ENCODE measurements around the gene APP. TPM values are rescaled to one million over a fixed set of nuclear protein-coding genes. Genes with fewer than 3 reads are reported as not detected.

APP gene
- total RNA-seq, 3 donors from 2014 or later, result 56.2 to 61.1 (median 60.1) TPM

DNA sequence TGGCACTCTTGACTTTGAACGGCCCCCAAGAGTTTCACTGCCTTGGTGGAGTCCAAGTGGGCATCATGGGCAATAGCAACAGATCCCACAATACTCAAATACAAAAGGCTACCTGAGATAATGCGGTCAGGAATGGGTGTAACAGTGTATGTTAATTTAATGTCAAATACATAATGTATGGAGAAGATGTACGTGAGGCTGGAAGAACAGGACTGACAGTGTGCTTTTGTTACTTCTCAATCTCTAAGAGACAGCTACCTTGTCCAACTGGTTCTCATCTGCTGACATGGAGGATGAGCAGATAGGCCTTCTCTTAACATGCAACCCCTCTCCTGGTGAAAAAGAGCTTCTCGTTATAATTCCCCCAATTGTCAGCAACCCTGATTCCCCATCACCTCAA, 167.2 kb downstream of the APP start:
- ATAC-seq (no peak), DNase-seq (no peak)
- H3K9me3 Mint-ChIP-seq, result no peaks in the 10 kb centered on the region
- H3K4me1 Mint-ChIP-seq (ENCODE audit: low read depth), result peaks cover 8% of the 10 kb centered on the region
- H3K36me3 Mint-ChIP-seq (ENCODE audit: insufficient read depth), result peaks cover 5% of the 10 kb centered on the region
- no peak overlapping the region for H3K4me3 Mint-ChIP-seq
- H3K27me3 Mint-ChIP-seq (ENCODE audit: low read depth), result no peaks in the 10 kb centered on the region

DNA sequence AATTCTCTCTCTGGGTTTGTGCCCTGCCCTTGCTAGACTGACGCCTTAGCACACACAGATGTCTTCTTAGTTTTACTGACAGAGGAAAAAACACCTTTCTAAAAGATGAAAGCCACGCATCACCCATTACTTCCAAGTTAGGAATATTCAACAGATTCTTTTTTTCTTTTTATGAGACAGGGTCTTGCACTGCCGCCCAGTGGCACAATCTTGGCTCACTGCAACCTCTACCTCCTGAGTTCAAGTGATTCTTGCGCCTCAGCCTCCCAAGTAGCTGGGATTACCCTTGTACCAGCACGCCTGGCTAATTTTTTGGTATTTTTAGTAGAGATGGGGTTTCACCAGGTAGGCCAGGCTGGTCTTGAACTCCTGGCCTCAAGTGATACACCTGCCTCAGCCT, 169.2 kb downstream of the APP start:
- Mint-ChIP-seq H3K9me3 (no peaks in the 10 kb centered on the region), H3K27me3 (ENCODE audit: low read depth) (no peaks in the 10 kb centered on the region), H3K4me3 (no peak overlapping the region), H3K4me1 (ENCODE audit: low read depth) (peaks cover 8% of the 10 kb centered on the region), H3K36me3 (ENCODE audit: insufficient read depth) (peaks cover 5% of the 10 kb centered on the region)
- ATAC-seq (no peak), DNase-seq (no peak)

DNA sequence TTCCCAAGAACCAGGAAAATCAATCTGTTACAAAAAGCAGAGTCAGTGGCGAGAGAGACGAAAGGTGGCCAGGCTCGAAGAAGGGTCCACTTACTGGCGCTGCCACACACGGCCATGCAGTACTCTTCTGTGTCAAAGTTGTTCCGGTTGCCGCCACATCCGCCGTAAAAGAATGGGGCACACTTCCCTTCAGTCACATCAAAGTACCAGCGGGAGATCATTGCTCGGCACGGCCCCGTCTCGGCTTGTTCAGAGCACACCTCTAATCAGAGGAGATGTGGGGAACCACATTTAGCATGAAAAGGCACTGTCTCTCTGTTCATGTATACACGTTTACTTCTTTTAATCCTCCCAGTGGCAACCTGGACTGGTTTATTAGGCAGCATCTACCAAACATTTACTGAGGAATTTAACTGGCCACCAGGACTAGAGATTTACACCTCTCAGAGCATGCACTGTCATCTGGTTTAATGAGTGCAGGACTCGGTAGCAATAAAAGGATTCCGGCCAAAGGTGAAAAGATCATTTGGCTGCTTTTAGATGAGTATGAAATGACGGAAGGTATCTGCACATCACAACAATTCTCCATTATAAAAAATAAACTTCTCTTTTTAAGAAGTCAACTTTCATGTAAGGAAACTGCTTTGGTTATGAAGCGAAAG, 170.5 kb downstream of the APP start:
- DNase-seq, result no peak
- Mint-ChIP-seq H3K27me3 (ENCODE audit: low read depth) (no peaks in the 10 kb centered on the region), H3K9me3 (no peaks in the 10 kb centered on the region), H3K4me1 (ENCODE audit: low read depth) (peaks cover 8% of the 10 kb centered on the region), H3K36me3 (ENCODE audit: insufficient read depth) (peaks cover 5% of the 10 kb centered on the region), H3K4me3 (peak overlapping the region; percentile 48)
- ATAC-seq, result peak; percentile 32 to 74

DNA sequence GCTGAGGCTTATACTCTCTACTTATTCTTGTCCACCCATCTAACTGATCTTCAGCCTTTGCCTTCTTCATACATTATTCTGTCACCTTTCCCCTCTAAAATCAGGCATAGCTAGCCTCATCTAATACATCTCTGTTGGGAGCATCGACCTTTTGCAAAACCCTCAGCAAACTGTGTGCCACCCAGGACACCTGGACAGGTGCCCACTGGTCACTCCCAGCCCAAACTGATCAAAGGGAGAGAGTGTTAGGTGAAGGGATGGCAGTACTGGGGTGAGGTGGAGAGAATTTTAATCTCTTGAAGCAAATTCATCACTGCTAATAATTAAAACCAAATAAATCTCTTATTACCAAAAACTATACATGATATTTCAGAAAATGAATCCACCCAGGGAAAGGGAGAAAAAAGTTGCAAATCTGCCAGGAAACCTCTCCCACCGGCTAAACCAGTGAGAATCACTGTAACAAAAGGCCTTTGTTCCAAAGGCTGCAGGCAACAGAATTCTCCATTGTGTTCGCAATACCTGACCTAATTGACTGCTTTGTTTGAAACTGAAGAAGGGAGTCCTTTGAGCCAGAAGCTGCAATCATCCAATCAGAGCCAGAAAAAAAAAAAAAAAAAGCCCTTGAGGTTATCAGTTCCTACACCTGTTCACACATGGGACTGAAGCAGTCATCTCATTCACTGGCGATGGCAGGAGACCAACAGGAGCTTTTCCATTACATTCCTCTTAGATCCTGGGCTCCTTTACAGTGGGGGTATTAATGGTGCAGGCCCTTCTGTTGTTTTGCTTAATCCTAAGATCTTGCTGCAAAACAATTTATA, 172.6 kb downstream of the APP start:
- no peaks in the 10 kb centered on the region for H3K9me3 Mint-ChIP-seq
- H3K27me3 Mint-ChIP-seq (ENCODE audit: low read depth), result no peaks in the 10 kb centered on the region
- DNase-seq, result no peak
- ATAC-seq, result no peak
- no peak overlapping the region for H3K4me3 Mint-ChIP-seq
- H3K36me3 Mint-ChIP-seq (ENCODE audit: insufficient read depth), result peaks cover 5% of the 10 kb centered on the region
- peaks cover 8% of the 10 kb centered on the region for H3K4me1 Mint-ChIP-seq (ENCODE audit: low read depth)

DNA sequence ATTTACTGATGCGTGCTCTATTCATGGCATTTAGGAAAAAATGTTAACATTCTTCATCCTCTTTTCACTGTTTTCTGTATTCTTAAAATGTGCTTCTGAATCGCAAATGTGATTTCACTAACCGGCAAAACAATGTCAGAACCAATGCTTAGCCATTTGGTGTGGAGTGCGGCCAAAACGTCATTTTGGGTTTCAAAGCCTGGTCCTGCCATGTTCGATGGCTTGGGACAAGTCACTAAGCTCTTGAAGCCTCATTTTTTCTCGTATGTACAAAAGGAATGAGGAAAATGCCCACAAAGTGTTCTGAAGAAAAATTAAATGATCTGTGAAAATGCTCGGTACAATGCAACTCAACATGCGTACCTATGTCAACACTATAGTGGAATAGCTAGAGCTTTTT, 175.3 kb downstream of the APP start:
- no peak for DNase-seq
- Mint-ChIP-seq H3K36me3 (ENCODE audit: insufficient read depth) (no peaks in the 10 kb centered on the region), H3K4me3 (no peak overlapping the region), H3K27me3 (ENCODE audit: low read depth) (no peaks in the 10 kb centered on the region), H3K4me1 (ENCODE audit: low read depth) (peaks cover 8% of the 10 kb centered on the region), H3K9me3 (no peaks in the 10 kb centered on the region)
- ATAC-seq, result no peak

DNA sequence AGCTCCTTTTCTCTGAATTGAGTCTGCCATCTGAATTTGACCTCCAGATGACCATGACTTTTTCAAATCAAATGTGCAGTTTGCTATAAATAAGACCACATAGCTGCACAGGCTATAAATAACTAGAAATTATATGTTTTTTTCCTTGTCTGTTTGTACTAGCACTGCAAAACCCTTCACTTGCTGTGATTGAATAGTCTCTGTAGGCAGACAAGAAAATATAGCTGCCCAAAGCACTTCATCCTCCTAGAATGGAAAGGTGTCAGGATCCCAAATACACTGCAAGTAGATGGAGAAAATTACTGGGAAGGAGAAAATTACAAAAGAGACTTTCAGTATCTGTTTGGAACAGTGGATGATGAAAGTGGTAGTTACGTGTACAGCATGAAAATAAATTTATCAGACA, 175.8 kb downstream of the APP start:
- Mint-ChIP-seq H3K9me3 (no peaks in the 10 kb centered on the region), H3K4me3 (no peak overlapping the region), H3K4me1 (ENCODE audit: low read depth) (peaks cover 4% of the 10 kb centered on the region), H3K36me3 (ENCODE audit: insufficient read depth) (no peaks in the 10 kb centered on the region), H3K27me3 (ENCODE audit: low read depth) (no peaks in the 10 kb centered on the region)
- no peak for DNase-seq
- ATAC-seq, result no peak

DNA sequence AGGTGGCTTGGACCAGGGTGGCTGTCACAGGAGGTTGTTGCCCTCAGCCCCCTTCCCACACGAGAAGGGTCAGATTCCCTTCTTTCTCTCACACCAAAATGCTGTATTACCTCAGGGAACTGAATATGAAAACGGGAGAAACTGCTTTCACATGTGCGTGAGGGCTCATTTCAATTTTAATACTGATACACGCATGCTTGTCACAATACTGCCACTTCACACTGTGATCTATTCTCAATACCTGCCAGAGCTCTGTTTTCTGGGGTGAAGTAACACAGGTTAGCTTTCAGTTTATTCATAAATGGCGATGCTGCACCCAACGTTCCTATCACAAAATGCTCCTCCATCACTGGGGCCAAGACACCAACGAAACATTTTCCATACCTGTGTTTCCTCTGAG, 181.8 kb downstream of the APP start:
- no peak for ATAC-seq
- no peaks in the 10 kb centered on the region for H3K9me3 Mint-ChIP-seq
- H3K27me3 Mint-ChIP-seq (ENCODE audit: low read depth), result no peaks in the 10 kb centered on the region
- H3K4me1 Mint-ChIP-seq (ENCODE audit: low read depth), result no peaks in the 10 kb centered on the region
- DNase-seq, result no peak
- H3K4me3 Mint-ChIP-seq, result no peak overlapping the region
- H3K36me3 Mint-ChIP-seq (ENCODE audit: insufficient read depth), result peaks cover 12% of the 10 kb centered on the region

DNA sequence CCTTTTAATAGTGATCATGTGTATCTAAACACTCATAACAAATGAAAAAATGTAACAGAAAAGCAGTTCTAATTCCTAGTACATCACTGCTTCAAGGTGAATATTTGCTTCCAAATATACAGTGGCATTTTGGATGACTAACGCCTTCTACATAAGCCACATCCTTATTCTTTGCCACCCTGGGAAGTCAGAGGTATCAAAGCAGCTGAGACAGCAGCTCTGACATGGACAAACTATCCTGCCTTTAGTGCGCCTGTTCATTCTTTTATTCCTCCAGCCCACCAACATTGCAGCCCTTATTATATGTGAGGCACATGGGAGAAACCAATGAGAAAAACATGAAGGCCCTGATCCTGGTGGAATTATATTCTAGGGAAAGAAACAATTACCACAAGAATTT, 183.0 kb downstream of the APP start:
- no peak for DNase-seq
- H3K36me3 Mint-ChIP-seq (ENCODE audit: insufficient read depth), result peaks cover 12% of the 10 kb centered on the region
- H3K4me3 Mint-ChIP-seq, result no peak overlapping the region
- H3K9me3 Mint-ChIP-seq, result no peaks in the 10 kb centered on the region
- no peaks in the 10 kb centered on the region for H3K27me3 Mint-ChIP-seq (ENCODE audit: low read depth)
- H3K4me1 Mint-ChIP-seq (ENCODE audit: low read depth), result no peaks in the 10 kb centered on the region
- ATAC-seq, result no peak

DNA sequence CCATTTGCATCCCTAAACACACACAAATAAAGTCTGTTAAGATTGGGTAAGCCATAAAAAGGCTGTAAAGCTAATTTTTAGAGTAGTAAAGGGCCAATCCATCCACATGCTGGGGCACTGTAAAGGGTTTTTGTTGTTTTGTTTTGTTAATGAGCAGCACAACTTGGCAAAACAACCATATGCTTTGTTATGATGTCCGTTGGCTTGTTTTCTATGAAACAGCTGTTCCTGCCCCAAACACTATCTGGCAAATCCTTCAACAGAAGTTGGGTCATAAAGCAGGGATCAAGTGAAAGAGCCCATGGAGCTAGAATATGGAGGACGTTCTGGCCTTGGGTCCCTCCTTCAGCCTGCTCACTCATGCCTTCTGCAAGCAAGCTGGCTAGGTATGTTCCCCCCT, 183.6 kb downstream of the APP start:
- H3K4me3 Mint-ChIP-seq, result no peak overlapping the region
- no peaks in the 10 kb centered on the region for H3K27me3 Mint-ChIP-seq (ENCODE audit: low read depth)
- ATAC-seq, result no peak
- no peaks in the 10 kb centered on the region for H3K4me1 Mint-ChIP-seq (ENCODE audit: low read depth)
- H3K36me3 Mint-ChIP-seq (ENCODE audit: insufficient read depth), result peaks cover 14% of the 10 kb centered on the region
- no peaks in the 10 kb centered on the region for H3K9me3 Mint-ChIP-seq
- DNase-seq, result no peak

DNA sequence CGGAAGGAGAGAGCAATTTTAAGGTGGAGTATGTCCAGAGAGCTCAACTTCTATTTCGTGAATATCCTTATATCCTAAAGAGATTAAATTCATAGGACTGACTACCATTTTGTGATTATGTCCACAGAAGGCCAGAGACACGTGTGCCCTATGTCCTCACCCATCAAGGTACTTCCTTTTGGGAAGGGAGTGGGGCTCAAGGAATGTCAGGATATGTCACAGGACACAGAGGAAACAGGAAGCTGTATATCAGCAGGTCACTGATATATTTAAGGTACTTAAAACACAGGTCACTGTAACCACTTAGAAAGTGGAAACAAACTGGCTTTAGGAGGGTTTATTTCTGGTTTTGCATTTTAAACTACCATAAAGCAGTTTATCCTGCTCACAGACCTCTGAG, 184.6 kb downstream of the APP start:
- Mint-ChIP-seq H3K4me1 (ENCODE audit: low read depth) (no peaks in the 10 kb centered on the region), H3K27me3 (ENCODE audit: low read depth) (no peaks in the 10 kb centered on the region), H3K36me3 (ENCODE audit: insufficient read depth) (peaks cover 17% of the 10 kb centered on the region), H3K4me3 (no peak overlapping the region), H3K9me3 (no peaks in the 10 kb centered on the region)
- no peak for ATAC-seq
- DNase-seq, result no peak

DNA sequence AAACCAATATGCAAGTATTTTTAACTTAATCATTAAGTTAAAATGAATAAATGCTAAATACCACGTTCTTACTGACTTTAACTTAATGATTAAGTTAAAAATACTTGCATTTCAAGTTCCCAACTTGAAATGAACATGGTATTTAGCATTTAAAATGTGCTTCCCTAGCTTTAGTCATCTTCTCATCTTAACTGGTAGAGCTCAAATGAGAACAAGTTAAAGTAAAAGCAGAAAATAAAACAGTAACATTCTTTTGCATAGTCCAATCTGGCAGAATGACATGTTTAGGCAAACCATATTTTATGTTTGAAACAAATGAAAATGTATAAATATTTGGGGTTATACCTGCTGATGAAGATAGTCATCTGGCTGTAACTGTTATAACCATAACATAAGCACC, 186.0 kb downstream of the APP start:
- ATAC-seq (no peak), DNase-seq (no peak)
- H3K9me3 Mint-ChIP-seq, result no peaks in the 10 kb centered on the region
- no peak overlapping the region for H3K4me3 Mint-ChIP-seq
- no peaks in the 10 kb centered on the region for H3K27me3 Mint-ChIP-seq (ENCODE audit: low read depth)
- H3K4me1 Mint-ChIP-seq (ENCODE audit: low read depth), result no peaks in the 10 kb centered on the region
- peaks cover 27% of the 10 kb centered on the region for H3K36me3 Mint-ChIP-seq (ENCODE audit: insufficient read depth)

DNA sequence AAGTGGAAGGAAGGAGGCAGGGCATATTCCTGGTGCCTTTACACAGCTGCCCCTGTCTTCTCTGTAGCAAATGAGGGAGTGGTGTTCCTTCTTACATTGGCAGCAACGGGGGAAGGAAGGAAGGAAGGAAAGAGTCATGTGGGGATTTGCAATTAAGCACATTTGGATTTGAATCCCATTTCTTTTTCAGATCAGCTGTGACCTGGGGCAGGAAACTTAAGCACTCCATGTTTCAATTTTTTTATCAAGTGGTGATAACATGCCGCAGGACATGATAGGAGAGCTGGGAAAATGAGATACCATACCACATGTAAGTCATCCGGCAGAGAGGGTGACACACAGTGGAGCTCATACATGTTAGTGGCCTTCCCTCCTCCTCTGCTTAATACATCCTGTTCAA, 186.8 kb downstream of the APP start:
- Mint-ChIP-seq H3K9me3 (no peaks in the 10 kb centered on the region), H3K27me3 (ENCODE audit: low read depth) (no peaks in the 10 kb centered on the region), H3K4me3 (no peak overlapping the region), H3K4me1 (ENCODE audit: low read depth) (no peaks in the 10 kb centered on the region), H3K36me3 (ENCODE audit: insufficient read depth) (peaks cover 27% of the 10 kb centered on the region)
- no peak for DNase-seq
- ATAC-seq, result no peak

DNA sequence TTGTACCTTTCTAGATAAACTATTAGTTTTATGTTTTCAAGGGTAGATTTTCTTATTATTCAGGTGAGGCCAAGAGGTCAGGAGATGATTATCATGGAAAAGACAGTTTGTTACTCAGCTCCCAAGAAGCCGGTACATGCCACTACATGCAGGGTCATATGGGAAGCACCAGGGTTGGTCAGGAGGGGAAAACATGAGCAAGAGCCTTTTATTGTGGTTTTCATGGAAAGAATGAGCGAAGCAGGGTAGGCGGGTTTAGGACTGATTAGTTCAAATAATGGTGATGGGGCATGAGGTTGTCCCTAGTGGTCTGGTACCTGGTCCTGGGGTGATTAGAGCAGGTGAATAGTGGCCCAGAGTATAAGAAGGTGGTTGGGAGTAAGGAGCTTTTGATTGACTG, 189.9 kb downstream of the APP start:
- Mint-ChIP-seq H3K4me3 (no peak overlapping the region), H3K9me3 (no peaks in the 10 kb centered on the region), H3K4me1 (ENCODE audit: low read depth) (peaks cover 13% of the 10 kb centered on the region), H3K36me3 (ENCODE audit: insufficient read depth) (peaks cover 27% of the 10 kb centered on the region), H3K27me3 (ENCODE audit: low read depth) (no peaks in the 10 kb centered on the region)
- DNase-seq (no peak), ATAC-seq (no peak)

DNA sequence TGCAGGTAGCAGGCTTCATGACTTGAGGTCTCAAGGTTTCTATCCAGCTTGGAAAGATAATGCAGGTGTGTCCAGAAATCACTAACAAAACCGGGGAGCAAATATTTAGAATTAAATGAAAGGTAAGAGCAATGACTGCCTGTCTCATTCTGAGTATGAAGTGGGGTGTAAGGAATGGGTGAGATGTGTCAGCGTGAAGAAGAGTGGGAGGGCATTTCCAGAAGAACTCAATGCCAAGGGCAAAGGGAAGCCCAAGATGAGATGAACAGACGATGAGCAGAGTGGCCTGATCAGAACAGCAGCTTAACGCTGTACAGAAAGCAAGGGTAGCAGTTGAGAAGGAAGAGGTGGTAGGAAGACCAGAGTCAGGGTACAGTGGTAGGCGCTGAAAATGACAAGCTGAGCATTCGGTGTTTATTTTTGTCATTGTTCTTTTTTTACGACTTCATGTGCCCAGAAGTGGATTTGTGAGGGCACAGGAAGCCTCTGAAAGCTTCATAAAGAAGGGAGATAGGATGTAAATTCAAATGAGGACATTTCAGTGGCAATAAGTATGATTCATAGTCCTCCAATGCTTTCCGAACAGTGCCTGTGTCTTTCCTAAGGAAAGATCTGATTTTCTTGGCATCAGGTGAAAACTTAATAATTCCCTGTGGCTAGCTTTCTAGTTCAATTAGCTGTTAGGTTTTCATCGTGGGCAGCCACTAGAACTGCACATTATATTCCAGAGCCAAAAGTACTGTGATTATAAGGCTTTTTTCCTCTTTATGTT, 190.5 kb downstream of the APP start:
- Mint-ChIP-seq H3K4me3 (no peak overlapping the region), H3K27me3 (ENCODE audit: low read depth) (no peaks in the 10 kb centered on the region), H3K4me1 (ENCODE audit: low read depth) (peaks cover 13% of the 10 kb centered on the region), H3K36me3 (ENCODE audit: insufficient read depth) (peaks cover 25% of the 10 kb centered on the region), H3K9me3 (no peaks in the 10 kb centered on the region)
- no peak for DNase-seq
- no peak for ATAC-seq

Data from activated T-cell treated with anti-CD3 and anti-CD28 coated beads, Interleukin-2, amount 50 U/mL, for 4 hours (primary cell).